ENCODE results near the gene ZKSCAN1.

ZKSCAN1 gene

GRCh38 chr7:100013328-100013676 lies 2.1 kb upstream of the ZKSCAN1 start:
- H3K27ac ChIP-seq, result peak overlapping the region; percentile 53
- no peak for TF ChIP-seq CTCF (conservative IDR thresholded peaks at IDR 0.05; ENCODE audit: low read depth)
- ChIA-PET CTCF (no interaction called here), POLR2A (ENCODE audit: low non-redundant PET) (no interaction called here)
- no peak for DNase-seq (ENCODE audit: low spot score)

DNA sequence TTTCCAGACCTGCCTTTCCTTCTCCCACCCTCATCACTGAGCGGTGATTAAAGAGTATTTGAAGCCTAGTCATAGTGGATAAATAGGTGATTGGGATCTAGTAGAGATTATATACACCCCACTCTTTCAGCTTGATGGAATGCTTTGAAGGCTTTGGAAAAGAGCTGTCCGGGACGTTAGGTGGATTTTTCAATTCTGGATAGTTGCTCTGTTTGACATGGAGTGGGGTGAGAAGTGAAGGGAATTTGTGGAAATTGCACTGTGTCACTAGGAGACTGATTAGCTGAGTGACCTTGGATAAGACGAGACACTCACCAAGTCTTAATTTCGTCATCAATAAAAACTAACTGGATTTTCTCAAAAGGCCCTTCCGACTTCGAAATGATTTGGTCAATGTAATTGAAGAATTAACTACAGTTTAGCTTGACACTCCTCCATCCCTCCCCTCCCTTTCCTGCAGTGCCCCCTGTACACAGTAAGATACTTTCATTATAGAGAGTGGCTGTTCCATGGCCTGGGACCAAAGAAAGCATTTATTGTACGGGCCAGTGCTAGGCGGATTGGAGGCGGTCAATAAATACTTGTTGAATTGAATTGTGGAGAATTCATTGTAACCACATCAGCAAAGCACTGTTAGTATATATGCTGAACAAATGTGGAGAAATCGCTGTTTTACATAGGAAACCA lies 962 bp downstream of the ZKSCAN1 start:
- TF ChIP-seq CTCF (conservative IDR thresholded peaks at IDR 0.05; ENCODE audit: low read depth), result no peak
- DNase-seq (ENCODE audit: low spot score), result no peak
- CTCF ChIA-PET, result interaction anchor here (0.6 kb wide), 1 partner anchor 65 kb away, joined by 3 read pairs; no protein-coding TSS in a partner anchor
- H3K27ac ChIP-seq, result peak overlapping the region; percentile 81
- POLR2A ChIA-PET (ENCODE audit: low non-redundant PET), result no interaction called here

DNA sequence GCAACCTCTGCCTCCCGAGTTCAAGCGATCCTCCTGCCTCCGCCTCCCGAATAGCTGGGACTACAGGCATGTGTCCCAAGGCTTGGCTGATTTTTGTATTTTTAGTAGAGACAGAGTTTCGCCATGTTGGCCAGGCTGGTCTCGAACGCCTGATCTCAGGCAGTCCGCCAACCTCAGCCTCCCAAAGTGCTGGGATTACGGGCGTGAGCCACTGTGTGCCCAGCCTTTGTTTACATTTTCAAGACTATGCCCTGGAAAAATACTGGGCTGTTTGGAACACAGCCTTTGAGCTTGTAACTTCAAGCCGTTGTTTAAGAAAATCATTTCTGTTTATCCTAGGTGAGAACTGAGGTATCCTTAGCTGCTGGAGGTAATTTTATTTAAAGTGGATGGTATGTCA lies 1.9 kb downstream of the ZKSCAN1 start:
- H3K27ac ChIP-seq, result peak overlapping the region; percentile 46; the same call in 1 of the 2 replicates
- ChIA-PET CTCF (interaction anchor here (0.6 kb wide), 1 partner anchor 356 kb away, joined by 3 read pairs; no protein-coding TSS in a partner anchor), POLR2A (ENCODE audit: low non-redundant PET) (no interaction called here)
- TF ChIP-seq CTCF (conservative IDR thresholded peaks at IDR 0.05; ENCODE audit: low read depth), result no peak
- DNase-seq (ENCODE audit: low spot score), result no peak

- H3K27ac ChIP-seq, result no peak overlapping the region
- TF ChIP-seq CTCF (conservative IDR thresholded peaks at IDR 0.05; ENCODE audit: low read depth), result no peak
- ChIA-PET POLR2A (ENCODE audit: low non-redundant PET) (no interaction called here), CTCF (interaction anchor here (0.6 kb wide), 1 partner anchor 357 kb away, joined by 3 read pairs; no protein-coding TSS in a partner anchor)
- no peak for DNase-seq (ENCODE audit: low spot score)
Measured at GRCh38 chr7:100017875-100018274, 2.5 kb downstream of the ZKSCAN1 start.

DNA sequence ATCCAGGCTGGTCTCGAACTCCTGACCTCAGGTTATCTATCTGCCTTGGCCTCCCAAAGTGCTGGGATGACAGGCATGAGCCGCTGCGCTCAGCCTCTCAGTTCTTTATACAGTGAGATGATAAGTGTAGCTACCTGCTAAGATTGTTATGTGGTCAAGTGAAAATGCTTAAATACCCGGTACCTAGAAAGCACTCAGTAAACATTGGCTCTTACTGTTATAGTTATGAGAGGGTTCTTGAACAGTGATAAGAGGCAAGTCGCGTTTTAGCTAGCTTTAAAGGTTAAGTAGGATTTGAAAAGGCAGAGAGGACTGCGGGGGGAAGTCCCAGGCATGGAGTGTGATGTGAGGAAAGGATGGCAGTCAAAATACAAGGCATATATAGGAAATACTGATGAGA lies 4.5 kb downstream of the ZKSCAN1 start:
- CTCF ChIA-PET, result no interaction called here
- POLR2A ChIA-PET (ENCODE audit: low non-redundant PET), result no interaction called here
- DNase-seq (ENCODE audit: low spot score), result no peak
- TF ChIP-seq CTCF (conservative IDR thresholded peaks at IDR 0.05; ENCODE audit: low read depth), result no peak
- H3K27ac ChIP-seq, result no peak overlapping the region

DNA sequence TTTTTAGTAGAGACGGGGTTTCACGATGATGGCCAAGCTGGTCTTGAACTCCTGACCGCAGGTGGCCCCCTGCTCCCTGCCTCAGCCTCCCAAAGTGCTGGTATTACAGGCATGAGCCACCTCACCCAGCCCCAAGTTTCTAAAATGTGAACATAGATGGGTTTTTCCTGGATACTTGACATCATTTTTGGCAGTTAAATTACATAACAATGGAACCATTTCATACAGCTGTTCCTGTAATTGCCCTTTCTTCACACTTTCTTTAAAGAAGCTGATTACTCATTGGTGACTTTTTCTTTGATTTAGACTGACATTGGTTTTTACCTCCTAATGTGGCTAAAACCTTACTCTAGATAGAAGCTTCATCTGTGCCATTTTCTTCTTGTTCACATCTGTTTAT lies 5.9 kb downstream of the ZKSCAN1 start:
- TF ChIP-seq CTCF (conservative IDR thresholded peaks at IDR 0.05; ENCODE audit: low read depth), result no peak
- POLR2A ChIA-PET (ENCODE audit: low non-redundant PET), result no interaction called here
- CTCF ChIA-PET, result interaction anchor here (0.6 kb wide), 1 partner anchor 62 kb away, joined by 3 read pairs; no protein-coding TSS in a partner anchor
- DNase-seq (ENCODE audit: low spot score), result no peak
- H3K27ac ChIP-seq, result no peak overlapping the region
